Esophagus (tissue), 2 donors: ENCODE data around the gene LDLRAD2. TPM values are rescaled to one million over a fixed set of nuclear protein-coding genes. Genes with fewer than 3 reads are reported as not detected.

Experiments used
- H3K27ac ChIP-seq, 2 donors: one replicate each; pipeline ENCODE4 v1.5.1; 2013; ENCODE audit warnings: low read depth in 2 of 2, mild to moderate bottlenecking in 2 of 2, inconsistent platforms in 1 of 2, low read length in 1 of 2, moderate library complexity in 1 of 2
- H3K27me3 ChIP-seq, 2 donors: one replicate each; pipeline ENCODE4 v1.6.1; 2013; ENCODE audit warnings: low read length in 2 of 2, control low read depth in 1 of 2, mild to moderate bottlenecking in 1 of 2; ENCODE audit not compliant: insufficient read depth in 2 of 2, control insufficient read depth in 1 of 2
- H3K36me3 ChIP-seq, 2 donors: one replicate each; pipeline ENCODE4 v1.6.1; 2013; ENCODE audit warnings: low read length in 1 of 2; ENCODE audit not compliant: control insufficient read depth in 2 of 2, insufficient read depth in 2 of 2
- H3K4me1 ChIP-seq, 2 donors: one replicate each; pipeline ENCODE4 v1.6.1; 2013; ENCODE audit warnings: low read length in 1 of 2; ENCODE audit not compliant: control insufficient read depth in 2 of 2, insufficient read depth in 2 of 2
- H3K4me3 ChIP-seq, 2 donors: one replicate each; pipeline ENCODE4 v1.5.1; 2013; ENCODE audit warnings: low read length in 2 of 2, mild to moderate bottlenecking in 2 of 2, low read depth in 1 of 2, moderate library complexity in 1 of 2
- H3K9me3 ChIP-seq, 2 donors: one replicate each; pipeline ENCODE4 v1.6.1; 2013; ENCODE audit warnings: mild to moderate bottlenecking in 2 of 2, low read depth in 1 of 2, low read length in 1 of 2, moderate library complexity in 1 of 2; ENCODE audit not compliant: control insufficient read depth in 2 of 2, insufficient read depth in 1 of 2
- WGBS, 2 donors: extraction: QIAGEN DNeasy Blood & Tissue Kit; methylation state at CpG; one replicate each; pipeline ENCODE4 v1.1.7; 2013; 5-methylcytosine and 5-hydroxymethylcytosine counted together
- polyA plus RNA-seq, 2 donors: library from polyadenylated mRNA; stranded (reverse); fragments of 200-250 nt; gene quantifications; one replicate each; pipeline ENCODE4 v1.2.3, GENCODE V29; 2013
- donor health status: healthy with polysubstance abuse.
- donor health status: Bipolar disorder and iron deficiency.

The LDLRAD2 gene
- polyA plus RNA-seq, 2 donors, result 0.45 to 0.98 TPM

GRCh38 chr1:21847223-21848205, 35.4 kb downstream of the LDLRAD2 start:
- H3K4me1 ChIP-seq, result peaks cover 0 to 7% of the 10 kb centered on the region in 2 donors
- H3K27ac ChIP-seq, result no peak overlapping the region
- H3K4me3 ChIP-seq, result no peak overlapping the region
- peaks cover 21 to 63% of the 10 kb centered on the region in 2 donors for H3K36me3 ChIP-seq
- no peaks in the 10 kb centered on the region for H3K27me3 ChIP-seq
- H3K9me3 ChIP-seq, result no peaks in the 10 kb centered on the region
- 90 to 92% methylated on average over 47 of the region's 47 CpGs for WGBS, 2 donors

DNA sequence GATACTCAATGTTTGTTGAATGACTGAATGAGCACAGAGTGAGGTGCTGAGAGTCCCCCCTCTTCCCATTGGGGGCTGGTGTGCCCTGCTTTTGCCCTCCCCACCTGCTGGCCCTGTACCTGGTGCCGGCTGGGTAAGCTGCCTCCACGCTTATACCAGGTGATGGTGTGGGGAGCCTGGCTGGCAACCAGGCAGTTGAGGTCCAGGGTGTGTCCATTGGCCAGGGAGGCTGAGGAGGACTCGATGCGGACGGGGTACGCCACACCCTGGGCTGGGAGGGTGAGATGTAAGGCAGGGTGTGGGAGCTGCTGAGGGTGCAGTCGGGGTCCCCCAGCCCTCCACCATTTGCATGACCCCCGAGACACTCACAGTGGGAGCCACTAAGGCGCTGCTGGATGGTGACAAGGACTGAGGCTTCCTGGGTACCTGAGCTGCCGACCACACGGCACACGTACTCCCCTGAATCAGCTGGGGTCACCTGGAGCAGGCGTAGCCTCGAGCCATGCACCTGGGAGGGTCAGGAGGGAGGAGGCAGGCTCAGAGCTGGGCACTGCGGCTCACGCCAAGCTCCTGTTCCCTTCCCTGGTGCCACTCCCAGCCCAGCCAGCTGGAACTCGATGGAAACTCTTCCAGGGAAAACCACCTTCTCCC, 36.6 kb downstream of the LDLRAD2 start:
- Histone ChIP-seq H3K9me3 (no peaks in the 10 kb centered on the region), H3K36me3 (peaks cover 21 to 60% of the 10 kb centered on the region in 2 donors), H3K4me3 (no peak overlapping the region), H3K27ac (no peak overlapping the region), H3K27me3 (no peaks in the 10 kb centered on the region), H3K4me1 (no peaks in the 10 kb centered on the region)
- 83 to 88% methylated on average over 17 of the region's 17 CpGs for WGBS, 2 donors

DNA sequence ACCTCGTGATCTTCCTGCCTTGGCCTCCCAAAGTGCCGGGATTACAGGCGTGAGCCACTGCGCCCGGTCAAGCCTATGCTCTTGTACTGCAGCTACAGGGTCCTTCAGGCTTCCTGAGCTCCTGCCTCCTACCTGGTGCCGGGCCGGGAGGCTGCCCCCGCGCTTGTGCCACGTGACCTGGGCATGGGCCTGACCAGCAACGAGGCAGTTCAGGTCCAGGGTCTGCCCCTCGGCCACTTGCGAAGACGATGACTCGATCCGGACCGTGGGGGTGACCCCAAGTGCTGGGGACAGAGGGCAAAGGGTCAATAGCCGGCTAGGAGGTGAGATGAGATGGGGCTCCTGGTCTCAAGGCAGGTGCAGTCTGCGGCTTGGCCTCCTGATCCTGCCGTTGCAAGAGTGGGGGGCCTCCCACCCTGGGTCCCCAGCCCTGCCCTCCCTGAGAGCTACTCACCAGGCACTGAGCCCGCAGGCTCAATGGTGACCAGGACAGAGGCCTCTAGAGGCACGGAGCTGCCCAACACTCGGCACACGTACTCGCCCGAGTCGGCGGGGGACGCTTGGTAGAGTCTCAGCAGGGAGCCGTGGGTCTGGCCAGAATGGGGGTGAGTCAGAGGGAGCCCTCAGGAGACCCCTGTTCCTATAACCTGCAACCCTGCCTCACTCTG, 38.0 kb downstream of the LDLRAD2 start:
- Histone ChIP-seq H3K27ac (no peak overlapping the region), H3K4me3 (no peak overlapping the region), H3K36me3 (peaks cover 21 to 58% of the 10 kb centered on the region in 2 donors), H3K4me1 (no peaks in the 10 kb centered on the region), H3K9me3 (no peaks in the 10 kb centered on the region), H3K27me3 (no peaks in the 10 kb centered on the region)
- 93 to 94% methylated on average over 30 of the region's 30 CpGs for WGBS, 2 donors

DNA sequence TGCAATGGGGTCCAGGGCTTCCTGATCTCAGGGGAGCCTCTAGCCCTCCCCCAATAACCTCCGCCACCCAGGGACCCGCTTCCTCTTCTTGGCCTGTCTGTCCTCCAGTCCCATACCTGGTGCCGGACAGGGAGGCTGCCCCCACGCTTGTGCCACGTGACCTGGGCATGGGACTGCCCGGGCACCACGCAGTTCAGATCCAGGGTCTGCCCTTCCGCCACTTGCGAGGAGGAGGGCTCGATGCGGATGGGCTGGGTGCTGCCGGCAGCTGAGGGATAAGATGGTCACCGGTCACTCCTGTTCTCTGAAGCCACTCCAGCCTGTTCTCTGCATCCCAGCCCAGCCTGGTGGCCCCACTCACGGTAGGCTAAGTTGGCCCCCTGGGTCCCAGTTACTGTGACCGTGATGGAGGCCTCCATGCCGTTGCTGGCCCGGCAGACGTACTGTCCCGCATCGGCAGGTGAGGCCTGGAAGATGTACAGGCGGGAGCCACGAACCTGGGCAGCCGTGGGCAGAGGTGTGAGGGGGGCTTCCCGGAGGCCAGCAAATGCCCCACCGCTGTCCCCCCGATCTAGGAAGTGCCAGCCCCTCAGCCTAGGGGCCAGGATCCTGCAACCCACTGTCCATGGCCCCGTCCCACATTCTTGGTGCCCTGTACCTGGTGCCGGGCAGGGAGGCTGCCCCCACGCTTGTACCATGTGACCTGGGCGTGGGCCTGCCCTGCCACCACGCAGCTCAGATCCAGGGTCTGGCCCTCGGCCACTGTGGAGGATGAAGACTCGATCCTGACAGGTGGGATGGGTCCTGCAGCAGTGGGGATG, 39.6 kb downstream of the LDLRAD2 start:
- H3K36me3 ChIP-seq, result peaks cover 16 to 57% of the 10 kb centered on the region in 2 donors
- no peaks in the 10 kb centered on the region for H3K27me3 ChIP-seq
- H3K4me3 ChIP-seq, result no peak overlapping the region
- H3K9me3 ChIP-seq, result no peaks in the 10 kb centered on the region
- 92% methylated on average over 32 to 33 of the region's 33 CpGs for WGBS, 2 donors
- H3K4me1 ChIP-seq, result no peaks in the 10 kb centered on the region
- no peak overlapping the region for H3K27ac ChIP-seq

- Histone ChIP-seq H3K4me1 (no peaks in the 10 kb centered on the region), H3K36me3 (peaks cover 10 to 59% of the 10 kb centered on the region in 2 donors), H3K27ac (no peak overlapping the region), H3K9me3 (no peaks in the 10 kb centered on the region), H3K4me3 (no peak overlapping the region), H3K27me3 (no peaks in the 10 kb centered on the region)
- WGBS, 2 donors, result 89% methylated on average over 29 of the region's 29 CpGs
These were observed 40.4 kb downstream of the LDLRAD2 start for GRCh38 chr1:21852282-21853130.

GRCh38 chr1:21853131-21853427, 41.0 kb downstream of the LDLRAD2 start:
- Histone ChIP-seq H3K27ac (no peak overlapping the region), H3K4me3 (no peak overlapping the region), H3K4me1 (no peaks in the 10 kb centered on the region), H3K9me3 (no peaks in the 10 kb centered on the region), H3K27me3 (no peaks in the 10 kb centered on the region), H3K36me3 (peaks cover 10 to 53% of the 10 kb centered on the region in 2 donors)
- 84 to 90% methylated on average over 7 of the region's 7 CpGs for WGBS, 2 donors

GRCh38 chr1:21854090-21854750, 42.2 kb downstream of the LDLRAD2 start:
- Histone ChIP-seq H3K27ac (no peak overlapping the region), H3K9me3 (no peaks in the 10 kb centered on the region), H3K4me3 (no peak overlapping the region), H3K4me1 (no peaks in the 10 kb centered on the region), H3K27me3 (no peaks in the 10 kb centered on the region), H3K36me3 (peaks cover 4 to 48% of the 10 kb centered on the region in 2 donors)
- WGBS, 2 donors, result 90 to 93% methylated on average over 21 of the region's 21 CpGs

DNA sequence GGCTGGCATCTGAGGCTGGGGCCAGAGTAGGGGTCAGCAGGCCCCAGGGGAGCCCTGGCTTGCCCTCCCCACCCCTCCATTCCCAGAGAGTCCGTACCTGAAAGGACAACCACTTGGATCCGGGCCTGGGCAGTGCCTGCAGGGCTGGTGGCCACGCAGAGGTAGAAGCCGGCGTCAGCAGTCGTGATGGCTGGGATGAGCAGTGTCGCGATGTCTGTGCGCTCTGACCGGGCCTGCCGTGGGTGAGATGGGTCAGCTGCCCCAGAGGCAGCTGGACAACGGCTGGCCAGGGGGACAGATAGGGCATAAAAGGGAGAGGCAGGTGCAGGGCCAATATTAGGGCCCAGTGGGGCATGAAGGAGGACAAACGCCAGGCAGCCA, 42.7 kb downstream of the LDLRAD2 start:
- 92 to 93% methylated on average over 13 of the region's 13 CpGs for WGBS, 2 donors
- H3K27ac ChIP-seq, result no peak overlapping the region
- H3K4me1 ChIP-seq, result no peaks in the 10 kb centered on the region

More for the DNA sequence above, 42.7 kb downstream of the LDLRAD2 start:
- Histone ChIP-seq H3K27me3 (no peaks in the 10 kb centered on the region), H3K36me3 (peaks cover 4 to 52% of the 10 kb centered on the region in 2 donors), H3K9me3 (no peaks in the 10 kb centered on the region), H3K4me3 (no peak overlapping the region)
